Calu3 (cell line): ENCODE data around the gene KIF18B. TPM values are rescaled to one million over a fixed set of nuclear protein-coding genes. Genes with fewer than 3 reads are reported as not detected.

Experiments
- BruUV-seq: library from RNA; stranded (reverse); fragments of 400-500 nt; replicated peaks from 2 replicates; lab custom pipeline; 2021; lab: Mats Ljungman, UMichigan
- CTCF ChIA-PET: fragments of 300-600 bp; sonication (Branson Sonifier 250); formaldehyde crosslinking; loops from one replicate; lab custom pipeline; 2022; ENCODE audit warnings: antibody characterized with exemption; lab: Charles Lee
- DNase-seq: peaks from one replicate; pipeline ENCODE4 v3.0.0; 2022
- H3K27ac Mint-ChIP-seq: one replicate; pipeline ENCODE4 v1.8.0; 2022; ENCODE audit warnings: mixed read lengths; ENCODE audit not compliant: unreplicated experiment
- H3K27me3 Mint-ChIP-seq: one replicate; pipeline ENCODE4 v1.8.0; 2022; ENCODE audit warnings: mixed read lengths; ENCODE audit not compliant: unreplicated experiment
- H3K36me3 Mint-ChIP-seq: one replicate; pipeline ENCODE4 v1.8.0; 2022; ENCODE audit warnings: mild to moderate bottlenecking, moderate library complexity, mixed read lengths; ENCODE audit not compliant: insufficient read depth, unreplicated experiment
- H3K4me1 Mint-ChIP-seq: one replicate; pipeline ENCODE4 v1.8.0; 2022; ENCODE audit warnings: mild to moderate bottlenecking, low read depth, mixed read lengths; ENCODE audit not compliant: unreplicated experiment
- H3K4me3 Mint-ChIP-seq: one replicate; pipeline ENCODE4 v1.8.0; 2022; ENCODE audit warnings: mild to moderate bottlenecking, low read depth, moderate library complexity, mixed read lengths; ENCODE audit not compliant: unreplicated experiment
- H3K9me3 Mint-ChIP-seq: one replicate; pipeline ENCODE4 v1.8.0; 2022; ENCODE audit warnings: low read depth, mixed read lengths; ENCODE audit not compliant: unreplicated experiment
- CTCF ChIP-seq: fragments of 200-600 bp; IDR thresholded peaks from one replicate; pipeline ENCODE4 v1.8.0; 2022; ENCODE audit warnings: antibody characterized with exemption; ENCODE audit not compliant: unreplicated experiment
- intact Hi-C: fragments of 100-400 bp; cut with micrococcal nuclease; formaldehyde crosslinking; loops from one replicate; pipeline ENCODE4 v1.10.0; 2022; ENCODE audit not compliant: unreplicated experiment
- total RNA-seq: library from RNA; stranded (reverse); gene quantifications from 2 replicates; pipeline ENCODE4 v1.2.3, GENCODE V29; 2022

KIF18B gene
- total RNA-seq, 1 experiment from 2014 or later = 84.6 TPM

GRCh38 chr17:44940768-44941167 lies 6.8 kb downstream of the KIF18B start:
- Mint-ChIP-seq H3K27ac (no peak overlapping the region), H3K9me3 (no peaks in the 10 kb centered on the region), H3K36me3 (peaks cover 50% of the 10 kb centered on the region), H3K4me1 (peaks cover 44% of the 10 kb centered on the region), H3K27me3 (no peaks in the 10 kb centered on the region), H3K4me3 (no peak overlapping the region)
- no TSS peak for BruUV-seq
- CTCF ChIA-PET = no interaction called here
- DNase-seq = no peak
- no peak for TF ChIP-seq CTCF
- intact Hi-C loops = no loop called here

- no peak for TF ChIP-seq CTCF
- peaks cover 44% of the 10 kb centered on the region for H3K4me1 Mint-ChIP-seq
- no peak overlapping the region for H3K4me3 Mint-ChIP-seq
- H3K27me3 Mint-ChIP-seq = no peaks in the 10 kb centered on the region
- peaks cover 46% of the 10 kb centered on the region for H3K36me3 Mint-ChIP-seq
- H3K9me3 Mint-ChIP-seq = no peaks in the 10 kb centered on the region
- H3K27ac Mint-ChIP-seq = no peak overlapping the region
- CTCF ChIA-PET = interaction anchor here (0.6 kb wide), 2 partner anchors 47 to 141 kb away, joined by 3 to 4 read pairs; no protein-coding TSS in a partner anchor
- no peak for DNase-seq
- no TSS peak for BruUV-seq
- intact Hi-C loops = no loop called here
These were observed 7.3 kb downstream of the KIF18B start for GRCh38 chr17:44940317-44940716.

GRCh38 chr17:44935116-44935515 lies 12.5 kb downstream of the KIF18B start:
- no peak for DNase-seq
- Mint-ChIP-seq H3K36me3 (peaks cover 33% of the 10 kb centered on the region), H3K27me3 (no peaks in the 10 kb centered on the region), H3K4me1 (peaks cover 4% of the 10 kb centered on the region), H3K27ac (no peak overlapping the region), H3K9me3 (no peaks in the 10 kb centered on the region), H3K4me3 (no peak overlapping the region)
- CTCF ChIA-PET = interaction anchor here (0.7 kb wide), 1 partner anchor 24 kb away, joined by 3 read pairs; no protein-coding TSS in a partner anchor
- intact Hi-C loops = no loop called here
- no peak for TF ChIP-seq CTCF
- BruUV-seq = no TSS peak

GRCh38 chr17:44934745-44935105 lies 12.8 kb downstream of the KIF18B start:
- no peaks in the 10 kb centered on the region for H3K9me3 Mint-ChIP-seq
- no peak for TF ChIP-seq CTCF
- H3K36me3 Mint-ChIP-seq = peaks cover 30% of the 10 kb centered on the region
- no peak for DNase-seq
- H3K27me3 Mint-ChIP-seq = no peaks in the 10 kb centered on the region
- no peak overlapping the region for H3K4me3 Mint-ChIP-seq
- no peak overlapping the region for H3K27ac Mint-ChIP-seq
- intact Hi-C loops = no loop called here
- BruUV-seq = no TSS peak
- CTCF ChIA-PET = no interaction called here
- peaks cover under 1% of the 10 kb centered on the region for H3K4me1 Mint-ChIP-seq
